Mucosa of gallbladder (tissue), 1 donor: Measurements from ENCODE around the gene KRTAP5-5. TPM values are rescaled to one million over a fixed set of nuclear protein-coding genes. Genes with fewer than 3 reads are reported as not detected.

Experiments used
- DNase-seq: peaks from one replicate; pipeline ENCODE4 v3.0.0-alpha.2; 2020; ENCODE audit warnings: low spot score
- total RNA-seq: library from RNA; stranded (reverse); gene quantifications from one replicate; pipeline ENCODE4 v1.2.1, GENCODE V29; 2021
- donor health status: DM: no; HTN: no; CAD: no.

Gene KRTAP5-5
- total RNA-seq, 1 donor from 2014 or later, result 1.6 TPM

DNA sequence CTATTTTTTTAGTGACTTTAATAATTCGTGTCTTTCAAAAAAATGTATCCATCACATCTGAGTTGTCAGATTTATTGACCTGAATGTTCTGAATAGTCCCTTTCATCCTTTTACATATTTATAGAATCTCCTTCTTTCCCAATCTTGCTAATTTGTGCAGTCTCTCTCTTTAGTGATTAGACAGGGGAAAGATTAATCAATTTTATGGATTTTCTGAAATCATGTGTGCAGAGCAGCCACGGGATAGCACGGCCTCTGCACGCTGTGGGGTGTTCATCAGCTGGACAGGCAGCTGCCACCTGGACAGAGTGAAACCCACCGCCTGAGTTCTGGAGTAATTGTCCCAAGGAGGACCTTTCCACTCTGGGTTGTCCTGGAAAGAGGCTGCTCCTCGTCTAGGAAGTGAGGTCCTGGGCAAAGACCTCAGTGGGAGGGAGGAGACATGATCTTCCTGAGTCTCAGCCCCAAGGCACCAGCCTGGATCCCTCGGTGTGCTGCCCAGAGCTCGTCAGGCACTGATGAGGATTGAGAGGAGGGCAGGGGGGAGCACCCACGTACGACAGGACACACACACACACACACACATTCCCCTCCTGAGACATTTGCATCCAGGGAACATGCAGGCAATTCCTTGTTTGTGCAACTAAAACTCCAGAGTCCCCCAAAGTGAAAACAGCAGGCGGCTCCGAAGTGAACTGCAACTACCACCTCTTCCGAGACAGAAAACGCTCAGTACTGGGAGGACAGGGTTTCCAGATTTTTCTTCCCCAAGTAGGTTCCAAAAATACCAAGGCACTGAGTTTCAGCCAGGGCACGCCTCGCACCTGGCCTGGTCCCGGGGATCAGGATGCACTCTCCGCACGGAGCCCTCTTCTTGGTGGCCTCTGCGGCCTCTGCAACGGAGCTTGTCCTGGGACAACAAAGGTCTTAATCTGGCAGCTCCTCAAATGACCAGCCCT lies 44.9 kb downstream of the KRTAP5-5 start:
- DNase-seq, result no peak

DNA sequence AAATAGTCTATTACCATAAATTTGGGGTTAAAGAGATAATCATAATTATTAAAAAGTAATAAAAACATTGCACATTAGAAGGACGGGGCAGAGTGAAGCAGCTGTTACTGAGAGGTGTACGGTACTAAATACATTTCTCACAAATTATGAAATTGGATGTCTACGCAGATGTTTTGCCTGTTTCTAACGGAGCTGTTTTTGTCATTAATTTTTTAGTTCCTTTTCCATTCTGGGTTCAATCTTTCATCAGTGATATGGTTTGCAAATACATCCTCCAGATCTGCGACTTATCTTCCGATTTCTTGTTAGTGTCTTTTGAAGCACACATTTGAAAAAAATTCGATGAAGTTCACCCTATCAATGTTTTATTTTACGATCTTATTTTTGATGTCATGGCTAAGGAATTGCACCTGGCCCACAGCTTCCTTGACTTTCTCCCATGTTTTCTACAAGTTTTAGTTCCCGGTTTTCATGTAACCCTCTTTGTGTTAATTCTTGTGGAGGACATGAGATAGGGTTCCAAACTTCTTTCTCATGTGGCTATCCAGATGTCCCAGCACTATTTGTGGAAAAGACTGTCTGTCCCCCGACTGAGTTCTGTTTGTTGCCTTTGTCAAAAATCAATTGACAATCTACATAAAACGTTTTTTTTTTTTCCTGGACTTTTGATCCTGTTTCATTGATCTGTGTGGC lies 46.1 kb downstream of the KRTAP5-5 start:
- DNase-seq, result no peak

DNA sequence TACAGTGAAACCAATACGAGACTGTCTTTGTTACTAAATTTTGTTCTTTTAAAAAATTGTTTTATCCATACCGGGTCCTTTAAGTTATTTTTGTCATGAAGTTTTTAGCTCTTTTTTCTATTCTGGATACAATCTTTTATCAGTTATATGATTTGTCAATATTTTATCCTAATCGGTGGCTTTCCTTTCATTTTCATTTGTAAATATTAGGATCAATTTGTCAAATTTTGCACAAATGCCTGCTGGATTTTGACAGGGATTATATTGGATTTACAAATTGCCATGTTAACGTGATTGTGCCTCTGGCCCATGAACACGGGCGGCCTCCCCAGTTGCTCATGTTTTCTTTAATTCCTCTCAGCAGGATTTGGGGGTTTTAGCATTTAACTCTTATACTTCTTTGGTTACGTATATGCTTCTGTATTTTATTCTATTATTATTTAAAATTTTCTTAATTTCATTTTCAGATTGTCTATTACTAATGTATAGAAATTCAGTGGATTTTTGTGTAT lies 46.7 kb downstream of the KRTAP5-5 start:
- DNase-seq, result no peak

DNA sequence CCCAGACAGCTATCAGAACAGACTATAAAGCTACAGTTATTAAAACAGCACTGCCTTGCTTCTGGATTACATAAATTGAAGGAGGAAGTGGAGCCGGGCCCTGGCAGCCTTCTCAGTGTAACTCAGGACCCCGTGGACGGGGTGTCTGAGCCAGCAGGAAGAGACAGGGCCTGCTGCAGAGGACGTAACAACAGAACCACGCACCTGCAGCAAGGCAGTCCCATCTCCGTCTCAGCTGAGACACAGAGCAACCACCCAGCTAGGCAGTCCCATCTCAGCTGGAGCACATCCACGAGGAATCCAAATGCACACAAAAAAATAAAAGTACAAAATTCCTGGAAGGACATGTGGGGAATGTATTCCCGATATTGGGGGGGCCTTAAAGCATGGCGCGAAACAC lies 50.3 kb downstream of the KRTAP5-5 start:
- DNase-seq, result no peak

Other genes starting within 250 kb of the KRTAP5-5 start
- 3.3 TPM for gene BRSK2, start 239.8 kb upstream of the KRTAP5-5 start, total RNA-seq
- 73.4 TPM for gene MOB2, start 143.0 kb upstream of the KRTAP5-5 start, total RNA-seq
- 35.6 TPM for gene DUSP8, start 57.5 kb upstream of the KRTAP5-5 start, total RNA-seq
- not detected for gene KRTAP5-1, start 44.5 kb upstream of the KRTAP5-5 start, total RNA-seq
- gene KRTAP5-2, start 31.5 kb upstream of the KRTAP5-5 start, total RNA-seq, result 0.26 TPM
- not detected for gene KRTAP5-3, start 21.3 kb upstream of the KRTAP5-5 start, total RNA-seq
- not detected for gene KRTAP5-4, start 7.6 kb upstream of the KRTAP5-5 start, total RNA-seq
- not detected for gene KRTAP5-6, start 67.4 kb downstream of the KRTAP5-5 start, total RNA-seq
- 13.9 TPM for gene IFITM10, start 120.8 kb downstream of the KRTAP5-5 start, total RNA-seq
- 2,163 TPM for gene CTSD, start 134.2 kb downstream of the KRTAP5-5 start, total RNA-seq
- gene SYT8, start 205.2 kb downstream of the KRTAP5-5 start, total RNA-seq, result 218 TPM
- 73.7 TPM for gene TNNI2, start 209.2 kb downstream of the KRTAP5-5 start, total RNA-seq
- gene LSP1, start 223.3 kb downstream of the KRTAP5-5 start, total RNA-seq, result 43.1 TPM